HG02571 (cell line): ENCODE results near the gene ERI3.

Experiments
- ATAC-seq: cut with Tn5 transposase; IDR thresholded peaks from one replicate; pipeline ENCODE4 v1.9.1; 2021; ENCODE audit warnings: mild to moderate bottlenecking, moderate library complexity; ENCODE audit not compliant: unreplicated experiment

Gene ERI3

GRCh38 chr1:44289530-44289929 lies 65.5 kb downstream of the ERI3 start:
- no peak for ATAC-seq

- ATAC-seq = no peak
These were observed 66.2 kb downstream of the ERI3 start for GRCh38 chr1:44288883-44289282.

- no peak for ATAC-seq
These were observed 70.9 kb downstream of the ERI3 start for GRCh38 chr1:44284184-44284583.

- no peak for ATAC-seq
These were observed 71.4 kb downstream of the ERI3 start for GRCh38 chr1:44283524-44284173.

GRCh38 chr1:44282704-44283426 lies 72.2 kb downstream of the ERI3 start:
- no peak for ATAC-seq

- no peak for ATAC-seq
These were observed 72.9 kb downstream of the ERI3 start for GRCh38 chr1:44281962-44282703.

GRCh38 chr1:44276901-44277300 lies 78.2 kb downstream of the ERI3 start:
- ATAC-seq = no peak

- ATAC-seq = no peak
These were observed 79.1 kb downstream of the ERI3 start for GRCh38 chr1:44275991-44276405.

GRCh38 chr1:44275296-44275962 lies 79.6 kb downstream of the ERI3 start:
- no peak for ATAC-seq

GRCh38 chr1:44273560-44274350 lies 81.3 kb downstream of the ERI3 start:
- ATAC-seq = no peak

- ATAC-seq = no peak
These were observed 82.1 kb downstream of the ERI3 start for GRCh38 chr1:44272992-44273391.

- no peak for ATAC-seq
These were observed 83.4 kb downstream of the ERI3 start for GRCh38 chr1:44271646-44272045.

GRCh38 chr1:44270686-44271628 lies 84.1 kb downstream of the ERI3 start:
- ATAC-seq = no peak

GRCh38 chr1:44268054-44268453 lies 87.0 kb downstream of the ERI3 start:
- ATAC-seq = no peak

GRCh38 chr1:44267438-44267837 lies 87.6 kb downstream of the ERI3 start:
- no peak for ATAC-seq

GRCh38 chr1:44266400-44267344 lies 88.4 kb downstream of the ERI3 start:
- no peak for ATAC-seq

GRCh38 chr1:44265656-44266358 lies 89.2 kb downstream of the ERI3 start:
- ATAC-seq = no peak

- ATAC-seq = no peak
These were observed 90.6 kb downstream of the ERI3 start for GRCh38 chr1:44264451-44264771.
